HG03575 (cell line): ENCODE results near the gene DNAH7.

ENCODE experiments used
- ATAC-seq: cut with Tn5 transposase; IDR thresholded peaks from one replicate; pipeline ENCODE4 v1.9.1; 2021; ENCODE audit not compliant: unreplicated experiment, insufficient number of reproducible peaks, low FRiP score; ENCODE audit errors: extremely low read depth

Gene DNAH7

DNA sequence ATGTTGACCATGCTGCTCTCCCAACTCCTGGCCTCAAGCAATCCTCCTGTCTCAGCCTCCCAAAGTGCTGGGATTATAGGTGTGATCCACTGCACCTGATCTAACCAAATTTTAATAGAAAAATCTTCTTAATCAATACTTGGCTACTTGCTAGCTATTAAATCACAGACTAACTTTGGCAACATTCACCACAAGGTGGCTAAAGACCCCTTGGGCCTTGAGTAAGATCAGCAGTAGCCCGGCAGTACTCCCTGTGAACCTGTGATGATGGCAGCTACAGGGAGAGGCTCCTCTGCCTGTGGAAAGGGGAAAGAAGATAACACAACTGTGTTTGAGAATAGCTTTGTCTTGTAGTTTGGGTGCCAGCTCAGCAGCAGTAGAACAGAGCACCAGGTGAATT, 308.8 kb downstream of the DNAH7 start:
- no peak for ATAC-seq

DNA sequence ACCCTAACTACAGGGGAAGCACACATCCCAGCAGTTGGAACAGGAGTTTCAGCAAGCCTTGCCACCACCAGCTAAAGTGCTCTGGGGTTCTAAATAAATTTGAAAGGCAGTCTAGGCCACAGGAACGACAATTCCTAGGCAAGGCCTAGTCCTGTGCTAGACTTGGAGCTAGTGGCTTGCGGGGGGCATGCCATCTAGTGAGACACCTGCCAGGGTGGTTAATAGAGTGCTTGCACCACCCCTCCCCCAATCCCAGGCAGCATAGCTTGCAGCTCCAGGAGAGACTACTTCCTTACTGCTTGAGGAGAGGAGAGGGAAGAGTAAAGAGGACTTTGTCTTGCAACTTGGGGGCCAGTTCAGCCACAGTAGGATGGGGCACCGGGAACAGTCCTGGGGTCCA, 309.8 kb downstream of the DNAH7 start:
- no peak for ATAC-seq

DNA sequence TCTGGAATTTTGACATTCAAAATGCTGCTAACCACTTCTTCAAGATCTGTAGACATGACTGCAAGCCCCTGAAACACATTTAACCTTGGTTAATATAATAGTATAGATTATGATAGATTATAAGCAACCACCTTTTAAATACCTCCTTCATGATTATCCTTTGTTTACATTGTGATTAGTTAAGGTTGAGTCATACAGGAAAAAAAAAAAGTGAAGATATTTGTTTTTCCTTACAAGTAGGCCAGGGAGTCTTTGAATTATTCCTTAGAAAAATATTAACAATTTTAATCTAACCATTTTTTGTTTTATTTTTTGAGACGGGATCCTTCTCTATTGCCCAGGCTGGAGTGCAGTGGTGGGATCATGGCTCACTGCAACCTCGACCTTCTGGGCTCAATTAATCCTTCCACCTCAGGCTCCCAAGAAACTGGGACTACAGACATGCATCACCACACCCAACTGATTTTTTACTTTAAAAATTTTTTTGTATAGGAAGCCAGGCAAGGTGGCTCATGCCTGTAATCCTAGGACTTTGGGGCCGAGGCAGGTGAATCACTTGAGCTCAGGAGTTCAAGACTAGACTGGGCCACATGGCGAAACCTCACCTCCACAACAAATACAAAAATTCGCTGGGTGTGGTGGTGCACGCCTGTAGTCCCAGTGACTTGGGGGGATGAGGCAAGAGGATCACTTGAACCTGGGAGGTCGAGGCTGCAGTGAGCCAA, 312.3 kb downstream of the DNAH7 start:
- no peak for ATAC-seq

DNA sequence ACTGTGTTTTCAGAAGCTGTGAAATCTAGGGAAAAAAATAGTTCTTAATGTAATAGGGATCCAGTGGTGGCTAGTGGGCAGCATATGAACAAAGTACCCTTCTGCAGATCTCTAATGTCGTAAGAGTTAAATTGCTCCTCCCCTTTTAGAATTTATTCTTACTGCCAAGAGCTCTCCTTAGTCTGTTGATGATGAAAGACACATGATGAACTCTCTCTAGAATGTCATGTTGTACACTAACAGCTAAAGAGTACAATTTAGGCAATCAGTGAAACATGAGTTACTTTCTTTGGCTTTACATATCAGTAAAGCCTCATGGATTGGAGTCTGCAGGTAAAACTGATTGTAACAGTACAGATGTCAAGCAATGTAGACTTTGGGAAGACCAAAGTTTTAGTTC, 327.4 kb downstream of the DNAH7 start:
- no peak for ATAC-seq

DNA sequence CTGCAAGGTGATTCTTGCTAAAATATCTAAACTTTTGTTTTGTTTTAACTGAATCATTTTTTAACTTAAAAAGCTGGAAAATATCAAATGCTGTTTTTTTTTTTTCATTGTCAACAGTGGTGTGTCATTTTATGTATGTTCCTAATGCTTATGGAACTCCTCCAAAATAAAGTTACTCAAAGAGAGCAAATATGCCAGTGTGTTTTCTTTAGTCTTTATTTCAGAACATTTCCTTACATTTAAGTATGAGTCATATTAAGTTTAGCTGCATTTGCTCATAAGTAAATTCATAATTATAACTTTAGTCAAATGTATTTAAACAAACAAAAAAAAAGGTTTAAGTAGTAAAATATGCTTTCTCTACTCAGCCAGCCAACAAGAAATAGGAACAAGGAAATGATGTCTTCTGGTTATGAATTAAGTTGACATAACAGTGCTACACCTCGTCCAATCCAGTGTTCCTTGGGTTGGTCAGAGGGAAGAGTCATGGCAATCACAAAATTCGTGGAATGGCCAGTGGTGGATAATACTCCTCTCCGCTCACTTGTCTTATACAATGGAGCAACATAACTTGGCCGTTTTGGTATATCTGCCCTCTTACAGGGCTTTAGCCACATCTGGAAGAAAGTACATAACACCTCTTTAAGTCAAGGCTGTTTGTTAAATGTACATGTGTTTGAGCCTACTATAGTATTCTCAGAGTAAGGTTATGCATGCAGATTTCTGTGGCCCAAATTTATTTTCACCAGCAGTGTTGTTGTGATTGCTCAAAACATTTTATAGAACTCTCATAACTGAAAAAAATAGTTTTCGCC, 330.9 kb downstream of the DNAH7 start:
- ATAC-seq: no peak

DNA sequence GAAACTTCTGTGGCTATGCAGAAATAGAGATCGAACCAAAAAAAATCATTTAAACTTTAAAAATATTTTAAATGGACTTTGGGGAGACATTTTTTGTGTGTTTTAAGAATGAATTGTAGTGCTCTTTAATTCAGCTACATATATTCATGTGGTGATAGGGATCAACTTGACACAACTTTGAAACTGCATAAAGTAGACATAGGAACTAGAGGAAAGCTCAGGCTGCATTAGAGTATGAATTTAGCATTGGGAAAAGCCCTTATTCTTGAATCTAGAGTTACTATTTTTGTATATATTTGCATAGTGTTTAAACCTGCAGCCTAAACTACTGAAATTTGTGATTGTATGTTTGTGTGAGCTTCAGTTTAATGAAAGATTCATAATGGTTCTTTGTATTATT, 333.3 kb downstream of the DNAH7 start:
- no peak for ATAC-seq

DNA sequence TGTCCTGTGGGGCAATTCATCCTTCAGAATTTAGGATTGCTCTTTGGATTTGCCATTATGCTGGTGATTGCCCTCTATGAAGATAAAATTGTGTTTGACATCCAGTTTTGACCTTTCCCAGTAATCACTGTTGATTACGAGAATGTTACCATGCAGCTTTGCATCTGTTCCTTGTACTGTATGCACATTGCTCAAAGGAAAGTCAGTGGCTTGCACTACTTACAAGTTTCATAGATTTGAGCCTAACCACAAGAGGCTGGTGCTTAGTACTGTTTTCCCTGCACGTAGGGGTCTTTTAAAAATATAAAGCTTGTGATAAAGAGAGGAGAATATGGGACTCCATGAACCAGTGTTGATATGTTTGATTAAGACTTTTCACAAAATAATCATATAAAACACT, 333.7 kb downstream of the DNAH7 start:
- no peak for ATAC-seq

DNA sequence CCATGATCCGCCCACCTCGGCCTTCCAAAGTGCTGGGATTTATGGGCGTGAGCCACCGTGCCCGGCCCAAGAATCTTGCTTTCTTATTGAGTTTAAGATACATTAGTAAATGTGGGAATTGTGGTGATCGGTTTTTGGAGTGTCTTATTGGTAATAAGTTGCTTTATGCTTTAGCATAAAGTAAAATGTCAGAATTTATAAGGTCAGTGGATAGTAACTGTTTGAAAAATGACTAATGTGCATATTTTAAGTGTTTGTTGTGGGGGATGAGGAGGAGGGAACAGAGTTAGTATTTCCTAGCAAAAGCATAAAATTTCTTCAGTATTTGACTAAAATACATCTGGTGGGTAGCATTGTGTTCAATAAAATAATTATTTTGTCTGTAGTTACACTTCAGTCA, 334.2 kb downstream of the DNAH7 start:
- no peak for ATAC-seq

DNA sequence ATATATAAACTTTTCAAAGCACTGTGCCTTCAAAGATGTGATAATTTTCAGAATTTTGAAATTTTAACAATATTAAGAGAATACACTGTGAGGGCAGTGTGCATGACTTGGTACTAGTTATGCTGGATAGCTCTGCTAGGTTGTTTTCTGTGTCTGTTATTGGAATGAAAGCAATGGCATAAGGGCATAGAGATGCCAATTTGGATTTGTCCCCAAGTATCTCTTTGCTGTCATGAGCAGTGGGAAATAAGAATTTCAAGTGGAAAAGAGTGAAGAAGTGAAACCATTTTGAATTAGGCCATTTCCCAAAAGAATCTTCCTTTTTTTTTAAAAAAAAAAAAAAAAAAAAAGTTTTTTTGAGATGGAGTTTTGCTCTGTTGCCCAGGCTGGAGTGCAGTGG, 334.8 kb downstream of the DNAH7 start:
- no peak for ATAC-seq

DNA sequence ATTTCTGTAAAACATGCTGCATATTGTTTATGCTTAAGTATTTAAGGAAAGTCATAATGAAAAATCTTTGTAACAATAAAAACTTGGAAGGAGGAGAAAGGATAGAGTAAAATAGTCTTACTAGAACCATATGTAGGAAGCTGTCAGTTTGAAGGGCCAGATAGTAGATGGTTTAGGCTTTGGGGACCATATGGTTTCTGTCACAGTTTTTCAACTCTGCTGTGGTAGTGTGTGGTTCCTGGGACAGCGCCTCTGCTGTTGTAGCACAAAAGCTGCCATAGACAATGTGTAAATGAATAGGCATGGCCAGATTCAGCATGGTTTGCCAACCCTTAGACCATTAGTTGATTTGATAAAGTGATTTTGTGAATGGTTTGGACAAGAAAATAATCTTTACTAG, 336.1 kb downstream of the DNAH7 start:
- no peak for ATAC-seq

DNA sequence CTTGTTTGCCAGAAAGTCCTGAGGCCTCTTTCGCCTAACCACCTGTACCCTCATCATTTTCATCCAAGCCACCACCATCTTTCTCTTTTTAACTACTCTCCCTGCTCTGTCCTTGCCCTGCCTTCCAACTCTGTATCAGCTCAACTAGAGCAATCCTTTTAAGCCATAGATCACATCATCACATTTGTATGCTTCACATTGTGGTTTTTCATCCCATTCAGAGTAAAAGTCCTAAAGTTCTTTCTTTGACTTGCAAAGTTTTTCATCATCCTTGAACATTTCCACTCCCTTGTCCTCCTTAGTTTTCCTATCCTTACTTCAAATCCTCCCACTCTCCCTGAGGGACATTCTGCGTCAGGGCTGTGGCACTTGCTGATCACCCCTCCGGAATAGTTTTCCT, 337.7 kb downstream of the DNAH7 start:
- no peak for ATAC-seq

DNA sequence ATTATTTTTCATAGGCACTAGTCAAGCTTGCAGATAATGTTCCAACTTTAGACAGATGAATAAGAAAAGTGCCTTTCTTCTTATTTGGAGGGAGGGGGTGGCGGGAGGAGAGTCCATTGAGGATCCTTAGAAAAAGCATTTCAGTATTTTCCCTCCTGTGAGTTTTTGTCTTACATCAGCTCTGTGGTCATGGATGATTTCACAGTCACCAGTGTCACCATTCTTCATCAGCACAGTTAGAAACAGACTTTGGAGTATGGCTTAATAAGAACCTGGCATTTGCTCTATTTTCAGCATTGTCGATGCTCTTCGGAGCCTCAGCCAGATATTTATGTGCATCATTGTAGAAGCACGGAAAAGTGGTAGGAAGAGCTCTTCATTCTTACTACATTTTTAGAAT, 341.5 kb downstream of the DNAH7 start:
- no peak for ATAC-seq

DNA sequence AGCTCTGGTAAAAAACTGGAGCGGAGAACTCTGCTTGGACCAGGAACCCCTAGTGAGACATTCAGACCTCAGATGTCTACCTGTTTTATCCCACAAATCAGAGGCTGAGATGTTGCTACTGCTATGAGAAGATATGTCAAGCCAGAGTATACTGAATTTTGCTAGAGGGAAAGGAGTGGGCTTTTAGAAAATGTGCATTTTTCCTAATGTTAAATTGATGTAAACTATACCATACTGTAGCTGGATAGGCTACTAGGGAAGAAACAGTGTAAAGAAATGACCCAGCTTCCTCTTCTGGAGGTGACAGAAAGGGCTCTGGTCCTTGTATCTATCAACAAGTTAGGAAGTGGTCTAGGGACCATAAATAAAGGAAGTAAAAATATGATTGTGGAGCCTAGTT, 346.6 kb downstream of the DNAH7 start:
- no peak for ATAC-seq

DNA sequence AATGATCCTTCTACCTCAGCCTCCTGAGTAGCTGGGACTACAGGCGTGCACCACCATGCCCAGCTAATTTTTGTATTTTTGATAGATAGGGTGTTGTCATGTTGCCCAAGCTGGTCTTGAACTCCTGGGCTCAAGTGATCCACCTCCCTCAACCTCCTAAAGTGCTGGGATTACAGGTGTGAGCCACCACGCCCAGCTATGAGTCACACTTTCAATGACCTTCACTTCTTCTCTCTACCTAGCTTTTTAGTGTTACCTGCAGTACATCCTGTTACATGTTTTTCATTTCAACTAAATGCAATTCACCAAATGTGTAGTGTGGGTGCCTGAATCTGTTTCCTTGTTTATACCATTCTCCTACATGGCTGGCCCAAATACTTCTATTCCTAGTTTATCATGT, 347.6 kb downstream of the DNAH7 start:
- ATAC-seq: no peak

DNA sequence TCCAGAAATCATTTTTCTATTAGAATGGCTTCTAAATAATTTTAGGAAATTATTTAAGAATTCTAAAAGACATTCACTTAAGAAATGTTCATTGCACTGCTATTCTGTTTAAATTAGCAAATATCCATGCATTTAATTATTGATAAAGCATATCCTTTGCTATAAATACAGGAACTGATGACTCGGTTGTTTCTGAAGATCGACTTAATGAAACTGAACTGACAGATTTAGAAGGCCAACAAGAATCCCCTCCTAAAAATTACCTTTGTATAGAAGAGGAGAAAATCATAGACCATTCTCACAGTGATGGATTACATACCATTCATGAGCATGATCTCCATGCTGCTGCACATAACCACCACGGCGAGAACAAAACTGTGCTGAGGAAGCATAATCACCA, 352.2 kb downstream of the DNAH7 start:
- no peak for ATAC-seq

DNA sequence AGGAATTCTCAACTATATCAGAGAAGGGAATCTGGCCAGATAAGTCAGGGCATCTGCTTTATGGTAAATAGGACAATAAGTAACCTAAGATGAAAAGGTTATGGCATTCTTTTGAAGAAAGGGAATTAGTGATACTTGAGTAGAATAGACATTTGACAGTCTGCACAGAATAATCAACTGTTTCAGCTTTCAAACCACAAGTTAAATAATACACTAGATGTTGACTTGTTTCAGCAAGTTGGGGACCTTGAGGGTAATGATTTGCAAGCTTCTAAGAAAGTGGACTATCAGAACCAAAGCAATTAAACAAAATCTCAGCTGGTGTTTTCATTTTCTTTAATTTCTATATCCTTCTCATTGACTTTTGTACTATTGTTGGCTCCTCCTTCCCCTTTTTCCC, 357.2 kb downstream of the DNAH7 start:
- ATAC-seq: no peak

DNA sequence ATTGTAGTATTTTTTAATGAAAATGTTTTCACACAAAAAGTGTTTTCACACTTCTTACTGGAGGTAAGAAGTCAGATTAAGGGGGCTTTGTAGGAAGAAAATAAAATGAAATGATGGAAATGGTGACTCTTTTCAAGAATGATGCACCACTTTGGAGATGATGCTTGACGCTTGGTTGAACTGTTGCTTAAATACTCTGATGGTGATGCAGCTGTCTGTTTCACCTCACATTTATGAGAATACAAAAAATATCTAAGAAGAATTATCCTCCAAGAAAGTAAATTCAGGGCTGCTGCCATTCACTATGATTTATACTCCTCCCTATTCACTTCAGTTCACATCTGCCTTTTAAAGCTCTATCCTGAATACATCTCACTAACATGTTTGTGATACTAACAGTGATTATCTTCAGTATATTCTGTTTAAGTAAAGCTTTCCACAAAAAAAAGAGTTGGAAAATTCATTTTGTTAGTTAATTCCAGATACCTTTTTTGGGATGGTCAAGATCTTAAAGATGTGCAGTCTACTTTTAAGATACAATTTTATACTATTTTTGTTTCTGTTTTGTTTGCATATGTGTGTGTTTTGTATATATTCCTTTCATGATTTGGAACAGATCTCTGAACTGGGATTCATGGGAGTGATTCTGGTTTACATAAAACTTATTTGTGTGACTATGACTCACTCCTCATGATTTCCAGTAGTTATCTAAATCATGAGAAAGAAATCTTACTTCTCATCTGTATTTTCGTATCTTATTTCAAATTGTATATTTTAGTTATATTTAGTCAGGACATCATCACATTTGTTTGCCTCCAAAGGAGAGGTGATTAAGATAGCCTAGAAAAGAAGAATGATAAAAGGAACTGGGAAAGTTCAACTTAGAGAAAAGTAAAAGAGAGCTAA, 358.5 kb downstream of the DNAH7 start:
- no peak for ATAC-seq

DNA sequence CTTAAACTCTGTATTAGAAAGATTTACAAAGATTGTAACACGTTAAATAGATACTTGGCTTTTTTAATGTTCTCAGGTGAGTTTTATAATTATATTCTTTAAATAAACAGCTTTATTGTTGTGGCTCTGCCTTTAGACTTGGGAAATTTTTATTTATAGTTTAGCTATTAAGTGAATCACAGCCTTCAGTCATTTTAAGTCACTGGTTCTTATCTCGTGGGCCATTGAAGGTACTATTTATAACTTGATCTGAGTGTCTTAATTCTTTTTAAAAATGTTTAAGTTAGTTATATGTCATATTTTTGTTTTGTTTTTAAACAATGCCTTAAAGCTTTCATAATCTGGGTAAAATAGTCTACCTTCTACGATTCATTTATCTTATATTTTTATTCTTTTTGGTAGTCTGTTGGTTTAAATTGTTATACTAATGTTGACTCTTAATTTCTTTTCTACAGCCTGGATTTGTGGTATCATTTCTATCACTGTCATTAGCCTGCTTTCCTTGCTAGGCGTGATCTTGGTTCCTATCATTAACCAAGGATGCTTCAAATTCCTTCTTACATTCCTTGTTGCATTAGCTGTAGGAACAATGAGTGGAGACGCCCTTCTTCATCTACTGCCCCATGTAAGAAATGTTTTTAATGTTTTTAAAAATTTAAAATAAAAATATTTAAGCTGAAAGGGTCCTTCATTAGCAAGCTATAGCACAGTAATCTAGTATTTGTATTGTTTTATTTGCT, 362.3 kb downstream of the DNAH7 start:
- ATAC-seq: no peak

DNA sequence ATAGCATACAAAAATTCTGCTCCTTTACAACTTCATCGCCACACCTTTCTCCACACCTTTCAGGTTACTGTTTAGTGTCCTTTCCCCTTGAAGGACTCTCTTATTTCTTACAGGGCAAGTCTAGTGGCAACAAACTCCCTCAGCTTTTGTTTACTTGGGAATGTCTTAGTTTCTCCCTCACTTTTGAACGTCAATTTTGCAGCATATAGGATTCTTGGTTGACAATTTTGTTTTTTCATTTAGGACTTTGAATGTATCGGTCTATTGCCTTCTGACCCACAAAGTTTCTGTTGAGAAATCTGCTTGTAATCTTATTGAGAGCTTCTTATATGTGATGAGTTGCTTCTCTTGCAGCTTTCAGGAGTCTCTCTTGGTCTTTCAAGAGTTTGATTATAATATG, 368.2 kb downstream of the DNAH7 start:
- ATAC-seq: no peak
